GM08714 (cell line): ENCODE data around the gene PDX1.
"Not testable (repeated sequence)": the region's sequence is repeated elsewhere in the genome, so short reads cannot be mapped to it uniquely, and the experiment has no call there.

Source experiments
- H3K4me3 ChIP-seq: fragments of 200-500 bp; sonication (Bioruptor generic); 2 replicates; pipeline ENCODE4 v1.5.1; 2014; ENCODE audit warnings: mild to moderate bottlenecking, low read length, inconsistent platforms
- ZNF274 ChIP-seq: IDR thresholded peaks from 2 replicates; pipeline ENCODE4 v1.6.1; 2012; ENCODE audit warnings: mild to moderate bottlenecking, low read depth, low read length

The PDX1 gene

GRCh38 chr13:27956576-27957300 lies 36.9 kb downstream of the PDX1 start:
- TF ChIP-seq ZNF274 = no peak
- H3K4me3 ChIP-seq = no peak overlapping the region

- TF ChIP-seq ZNF274 = no peak
- no peak overlapping the region; the same call in 1 of the 2 replicates for H3K4me3 ChIP-seq
These were observed 40.2 kb downstream of the PDX1 start for GRCh38 chr13:27959976-27960361.

GRCh38 chr13:27960362-27961226 lies 40.8 kb downstream of the PDX1 start:
- TF ChIP-seq ZNF274 = no peak
- H3K4me3 ChIP-seq = peak overlapping the region; percentile 21; the same call in 1 of the 2 replicates

GRCh38 chr13:27961227-27962085 lies 41.7 kb downstream of the PDX1 start:
- no peak overlapping the region; the same call in 1 of the 2 replicates for H3K4me3 ChIP-seq
- TF ChIP-seq ZNF274 = no peak

GRCh38 chr13:27962128-27962841 lies 42.5 kb downstream of the PDX1 start:
- no peak for TF ChIP-seq ZNF274
- no peak overlapping the region for H3K4me3 ChIP-seq

- TF ChIP-seq ZNF274 = no peak
- H3K4me3 ChIP-seq = no peak overlapping the region
These were observed 43.2 kb downstream of the PDX1 start for GRCh38 chr13:27962982-27963381.

- no peak for TF ChIP-seq ZNF274
- H3K4me3 ChIP-seq = no peak overlapping the region
These were observed 43.7 kb downstream of the PDX1 start for GRCh38 chr13:27963491-27963890.

- not testable (repeated sequence) for H3K4me3 ChIP-seq
These were observed 44.4 kb downstream of the PDX1 start for GRCh38 chr13:27964206-27964605.

GRCh38 chr13:27964741-27965323 lies 45.0 kb downstream of the PDX1 start:
- no peak for TF ChIP-seq ZNF274
- no peak overlapping the region for H3K4me3 ChIP-seq

- no peak for TF ChIP-seq ZNF274
- no peak overlapping the region for H3K4me3 ChIP-seq
These were observed 45.5 kb downstream of the PDX1 start for GRCh38 chr13:27965343-27965739.

GRCh38 chr13:27965740-27966640 lies 46.2 kb downstream of the PDX1 start:
- no peak for TF ChIP-seq ZNF274

GRCh38 chr13:27966641-27967202 lies 46.9 kb downstream of the PDX1 start:
- no peak overlapping the region for H3K4me3 ChIP-seq
- no peak for TF ChIP-seq ZNF274

More at GRCh38 chr13:27965740-27966640, 46.2 kb downstream of the PDX1 start:
- no peak overlapping the region for H3K4me3 ChIP-seq

- H3K4me3 ChIP-seq = no peak overlapping the region
- no peak for TF ChIP-seq ZNF274
These were observed 47.5 kb downstream of the PDX1 start for GRCh38 chr13:27967203-27967735.
